HG03521 (cell line): ENCODE measurements around the gene DSTN.

Source experiments
- ATAC-seq: cut with Tn5 transposase; IDR thresholded peaks from one replicate; pipeline ENCODE4 v1.9.1; 2021; ENCODE audit warnings: mild to moderate bottlenecking, moderate library complexity; ENCODE audit not compliant: unreplicated experiment

The DSTN gene

GRCh38 chr20:17611540-17612286, 41.8 kb downstream of the DSTN start:
- ATAC-seq: no peak

GRCh38 chr20:17612287-17612991, 42.6 kb downstream of the DSTN start:
- ATAC-seq: no peak

GRCh38 chr20:17612992-17613327, 43.1 kb downstream of the DSTN start:
- ATAC-seq: no peak

GRCh38 chr20:17613328-17614175, 43.7 kb downstream of the DSTN start:
- no peak for ATAC-seq

- no peak for ATAC-seq
These were observed 44.4 kb downstream of the DSTN start for GRCh38 chr20:17614176-17614811.

GRCh38 chr20:17614812-17615644, 45.2 kb downstream of the DSTN start:
- ATAC-seq: no peak

- no peak for ATAC-seq
These were observed 46.0 kb downstream of the DSTN start for GRCh38 chr20:17615645-17616479.

- no peak for ATAC-seq
These were observed 46.8 kb downstream of the DSTN start for GRCh38 chr20:17616480-17617211.

GRCh38 chr20:17617212-17617867, 47.5 kb downstream of the DSTN start:
- no peak for ATAC-seq

- no peak for ATAC-seq
These were observed 48.2 kb downstream of the DSTN start for GRCh38 chr20:17617868-17618672.

GRCh38 chr20:17618673-17619013, 48.8 kb downstream of the DSTN start:
- no peak for ATAC-seq

GRCh38 chr20:17619351-17620093, 49.6 kb downstream of the DSTN start:
- no peak for ATAC-seq

GRCh38 chr20:17620371-17621228, 50.7 kb downstream of the DSTN start:
- ATAC-seq: no peak

GRCh38 chr20:17621229-17621968, 51.5 kb downstream of the DSTN start:
- no peak for ATAC-seq
